Measurements from ENCODE around the gene GTF2H4.

DNA sequence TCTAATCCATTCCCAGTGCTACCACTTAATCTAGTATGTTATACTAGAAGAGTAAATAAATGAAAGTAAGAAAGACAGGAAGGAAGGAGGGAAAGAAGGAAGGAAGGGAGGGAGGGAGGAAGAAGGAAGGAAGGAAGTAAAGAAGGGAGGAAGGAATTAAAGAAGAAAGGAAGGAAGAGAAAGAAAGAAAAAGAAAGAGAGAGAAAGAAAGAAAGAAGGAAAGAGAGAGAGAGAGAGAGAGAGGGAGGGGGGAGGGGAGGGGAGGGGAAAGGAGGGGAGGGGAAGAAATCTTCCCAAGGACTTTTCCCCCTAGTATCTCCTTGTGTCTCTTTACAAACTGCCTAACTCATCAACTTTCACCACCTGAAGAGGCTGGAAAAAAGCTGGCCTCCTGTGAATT, 54.7 kb downstream of the GTF2H4 start:
- TF ChIP-seq SUZ12 (IDR thresholded peaks at IDR 0.05; ENCODE audit: extremely low read depth, insufficient read depth, insufficient read length) (no peak), YY1 (IDR thresholded peaks at IDR 0.05; ENCODE audit: insufficient read depth, insufficient read length) (no peak)
